Aorta (tissue), 5 donors: ENCODE results near the gene SNX25. TPM values are rescaled to one million over a fixed set of nuclear protein-coding genes. Genes with fewer than 3 reads are reported as not detected.
A peak's percentile ranks its signal among the peaks of the same experiment; 100 is the strongest.

Experiments used
- ATAC-seq: fragments of 200-7000 bp; cut with Tn5 transposase; one replicate; pipeline ENCODE4 v1.9.1; 2022; ENCODE audit warnings: moderate library complexity; ENCODE audit not compliant: low FRiP score
- DNase-seq, 2 donors: peaks; one replicate each; pipeline ENCODE4 v3.0.0-alpha.2; 2020
- H3K27ac ChIP-seq, 2 donors: one replicate each; pipeline ENCODE4 v1.5.1; 2013; ENCODE audit warnings: low read length in 2 of 2, mild to moderate bottlenecking in 2 of 2, moderate library complexity in 2 of 2, control low read depth in 1 of 2, inconsistent platforms in 1 of 2, low read depth in 1 of 2
- H3K27me3 ChIP-seq, 2 donors: one replicate each; pipeline ENCODE4 v1.6.1; 2013; ENCODE audit warnings: control low read depth in 1 of 2, low read length in 1 of 2, mild to moderate bottlenecking in 1 of 2, moderate library complexity in 1 of 2; ENCODE audit not compliant: insufficient read depth in 2 of 2, control insufficient read depth in 1 of 2
- H3K36me3 ChIP-seq, 2 donors: one replicate each; pipeline ENCODE4 v1.6.1; 2013; ENCODE audit warnings: control low read depth in 1 of 2, low read length in 1 of 2, mild to moderate bottlenecking in 1 of 2; ENCODE audit not compliant: insufficient read depth in 2 of 2, control insufficient read depth in 1 of 2
- H3K4me1 ChIP-seq, 2 donors: one replicate each; pipeline ENCODE4 v1.6.1; 2013; ENCODE audit warnings: low read length in 2 of 2, control low read depth in 1 of 2, mild to moderate bottlenecking in 1 of 2, moderate library complexity in 1 of 2; ENCODE audit not compliant: insufficient read depth in 2 of 2, control insufficient read depth in 1 of 2
- H3K4me3 ChIP-seq, 2 donors: one replicate each; pipeline ENCODE4 v1.5.1; 2013; ENCODE audit warnings: low read length in 2 of 2, control low read depth in 1 of 2, mild to moderate bottlenecking in 1 of 2
- H3K9me3 ChIP-seq: one replicate; pipeline ENCODE4 v1.6.1; 2013; ENCODE audit warnings: mild to moderate bottlenecking, low read length; ENCODE audit not compliant: control insufficient read depth
- WGBS, 2 donors: extraction: QIAGEN DNeasy Blood & Tissue Kit; methylation state at CpG; one replicate each; pipeline ENCODE4 v1.1.7; 2013; 5-methylcytosine and 5-hydroxymethylcytosine counted together
- intact Hi-C, 2 donors: fragments of 100-400 bp; cut with DNase I; formaldehyde crosslinking; loops; one replicate each; pipeline versions ENCODE4 v1.14.2 to v1.15.0; 2022
- polyA plus RNA-seq, 2 donors: library from polyadenylated mRNA; stranded (reverse); fragments of 200-250 nt; gene quantifications; one replicate each; pipeline ENCODE4 v1.2.3, GENCODE V29; 2013
- total RNA-seq, 2 donors: library from RNA; stranded (reverse); fragmentation: NEBNext Ultra II Directional; extraction: Animal tissue kit (Norgen Biotek cat#: 25700); gene quantifications; one replicate each; pipeline ENCODE4 v1.2.1, GENCODE V29; 2021
- donor health status: healthy with polysubstance abuse.
- donor health status: Bipolar disorder and iron deficiency.
- donor health status: DM: no; HTN: no; CAD: no.
- donor health status: DM: no; HTN: no; CAD: no.
- donor health status: DM: yes; HTN: yes; CAD: no.

Gene SNX25
- total and polyA plus RNA-seq, 4 donors, result 8.6 to 44.7 (median 24.5) TPM

DNA sequence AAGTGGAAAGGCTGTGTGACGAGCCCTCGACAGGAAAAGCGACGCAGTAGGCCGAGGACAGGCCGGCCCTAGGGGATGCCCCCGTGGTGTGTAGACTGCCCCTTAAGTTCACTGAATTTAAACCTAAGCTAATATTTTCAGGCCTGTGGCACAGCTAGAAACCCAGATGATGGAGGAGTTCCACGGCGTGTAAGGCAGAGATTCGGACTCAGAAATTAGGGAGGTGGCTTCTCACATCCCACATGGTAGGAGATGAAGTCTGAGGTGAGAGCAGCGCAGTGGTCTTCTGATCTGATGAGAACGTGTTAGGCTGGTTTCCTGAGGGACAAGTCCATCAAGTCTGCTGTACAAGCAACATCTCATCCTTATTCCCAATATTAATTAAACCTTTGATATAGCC is 178.6 kb downstream of the SNX25 start:
- intact Hi-C loops, result no loop called here
- H3K27ac ChIP-seq, result no peak overlapping the region
- DNase-seq (no peak), ATAC-seq (peak; percentile 20)
- no peaks in the 10 kb centered on the region for H3K9me3 ChIP-seq
- no peak overlapping the region for H3K4me3 ChIP-seq
- no peaks in the 10 kb centered on the region for H3K27me3 ChIP-seq
- H3K36me3 ChIP-seq, result no peaks in the 10 kb centered on the region
- H3K4me1 ChIP-seq, result peaks cover 0 to 3% of the 10 kb centered on the region in 2 donors
- WGBS, 2 donors, result 93 to 94% methylated on average over 12 of the region's 12 CpGs

DNA sequence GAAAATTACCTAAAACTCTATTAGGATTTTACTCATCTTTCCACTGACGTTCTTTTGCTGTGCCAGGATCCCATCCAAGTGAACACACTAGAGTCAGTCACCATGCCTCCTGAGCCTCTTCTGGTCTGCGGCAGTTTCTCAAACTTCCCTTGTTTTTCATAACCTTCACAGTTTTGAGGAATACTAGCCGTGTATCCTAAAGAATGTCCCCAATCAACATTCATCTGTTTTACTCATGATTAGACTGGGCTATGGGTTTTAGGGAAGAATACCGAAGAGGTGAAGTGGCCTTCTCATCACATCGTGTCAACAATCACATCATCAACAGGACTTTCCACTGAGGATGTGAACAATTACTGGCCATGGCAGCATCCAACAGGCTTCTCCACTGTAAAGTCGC is 181.5 kb downstream of the SNX25 start:
- intact Hi-C loops, result loop anchor here in 1 of 2 donors (10.0 kb wide), 1 partner anchor 186 kb away; the partner anchor contains the start of genes CFAP97 and SNX25

DNA sequence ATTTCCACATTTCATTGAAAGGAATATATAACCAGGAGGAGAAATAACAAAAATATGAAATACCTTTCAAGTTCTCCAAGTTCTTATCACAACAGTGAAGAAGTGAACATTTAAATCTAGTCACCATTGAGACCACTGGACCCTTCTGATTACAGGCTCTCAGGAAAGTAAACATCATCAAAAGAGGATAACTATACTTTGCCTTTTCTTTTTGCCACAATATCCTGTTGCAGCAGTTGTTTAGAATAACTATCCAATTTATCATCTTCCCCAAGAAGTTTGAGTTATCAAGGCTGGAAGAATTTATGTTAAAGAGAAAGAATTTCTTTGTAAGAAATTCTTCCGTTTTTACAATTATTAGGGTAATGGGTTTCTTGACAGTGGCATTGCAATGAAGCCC is 182.8 kb downstream of the SNX25 start:
- H3K27ac ChIP-seq, result no peak overlapping the region
- 82 to 90% methylated on average over 1 of the region's 1 CpG for WGBS, 2 donors
- H3K36me3 ChIP-seq, result no peaks in the 10 kb centered on the region
- no peaks in the 10 kb centered on the region for H3K4me1 ChIP-seq
- DNase-seq (no peak), ATAC-seq (no peak)
- H3K9me3 ChIP-seq, result no peaks in the 10 kb centered on the region
- no peaks in the 10 kb centered on the region for H3K27me3 ChIP-seq
- intact Hi-C loops, result loop anchor here in 1 of 2 donors (10.0 kb wide), 1 partner anchor 187 kb away; the partner anchor contains the start of genes CFAP97 and SNX25
- H3K4me3 ChIP-seq, result no peak overlapping the region

More for the DNA sequence above, 181.5 kb downstream of the SNX25 start:
- Histone ChIP-seq H3K4me1 (no peaks in the 10 kb centered on the region), H3K27ac (no peak overlapping the region), H3K27me3 (no peaks in the 10 kb centered on the region), H3K36me3 (no peaks in the 10 kb centered on the region), H3K9me3 (no peaks in the 10 kb centered on the region), H3K4me3 (no peak overlapping the region)
- ATAC-seq, result no peak
- 92 to 94% methylated on average over 6 of the region's 6 CpGs for WGBS, 2 donors
- DNase-seq, result no peak

DNA sequence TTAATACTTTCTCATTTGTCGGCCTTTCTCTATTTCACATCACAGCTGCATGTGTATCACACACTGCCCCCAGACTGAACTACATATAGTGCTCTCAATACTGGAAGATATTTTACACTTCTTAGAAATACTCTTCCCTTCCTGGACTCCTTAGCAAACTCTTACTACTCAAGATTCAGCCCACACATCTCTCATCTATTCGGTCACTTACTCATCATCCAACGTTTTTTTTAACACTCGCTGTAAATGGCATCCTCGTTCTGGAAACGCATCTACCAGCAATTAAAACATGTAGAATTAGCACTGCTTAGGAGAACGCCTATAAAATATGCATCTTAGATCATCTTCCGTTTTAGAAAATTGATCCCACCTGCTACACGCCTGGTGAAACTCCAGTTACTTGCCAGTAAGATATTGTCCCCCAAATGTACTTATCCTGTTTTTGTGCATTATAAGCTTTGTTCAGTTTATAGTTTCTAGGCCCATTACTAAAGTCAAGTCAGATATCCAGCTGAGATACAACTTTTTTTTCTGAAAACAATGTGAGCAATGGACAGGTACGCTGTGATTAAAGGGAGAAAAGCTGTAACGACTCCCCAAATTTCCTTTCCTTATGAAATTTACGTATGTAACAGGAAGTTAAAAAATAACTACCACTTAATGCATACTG is 185.3 kb downstream of the SNX25 start:
- no peaks in the 10 kb centered on the region for H3K27me3 ChIP-seq
- ATAC-seq (no peak), DNase-seq (no peak)
- H3K27ac ChIP-seq, result no peak overlapping the region
- intact Hi-C loops, result loop anchor here (5.0 to 10.0 kb wide), 3 partner anchors 37 to 208 kb away; partner anchors contain the start of genes CFAP97 (in 1 of the 2) and SNX25 (in 1 of the 2)
- H3K36me3 ChIP-seq, result no peaks in the 10 kb centered on the region
- no peaks in the 10 kb centered on the region for H3K9me3 ChIP-seq
- H3K4me1 ChIP-seq, result no peaks in the 10 kb centered on the region
- 20 to 40% methylated on average over 12 of the region's 12 CpGs for WGBS, 2 donors
- H3K4me3 ChIP-seq, result peak overlapping the region; percentile 71 to 76

DNA sequence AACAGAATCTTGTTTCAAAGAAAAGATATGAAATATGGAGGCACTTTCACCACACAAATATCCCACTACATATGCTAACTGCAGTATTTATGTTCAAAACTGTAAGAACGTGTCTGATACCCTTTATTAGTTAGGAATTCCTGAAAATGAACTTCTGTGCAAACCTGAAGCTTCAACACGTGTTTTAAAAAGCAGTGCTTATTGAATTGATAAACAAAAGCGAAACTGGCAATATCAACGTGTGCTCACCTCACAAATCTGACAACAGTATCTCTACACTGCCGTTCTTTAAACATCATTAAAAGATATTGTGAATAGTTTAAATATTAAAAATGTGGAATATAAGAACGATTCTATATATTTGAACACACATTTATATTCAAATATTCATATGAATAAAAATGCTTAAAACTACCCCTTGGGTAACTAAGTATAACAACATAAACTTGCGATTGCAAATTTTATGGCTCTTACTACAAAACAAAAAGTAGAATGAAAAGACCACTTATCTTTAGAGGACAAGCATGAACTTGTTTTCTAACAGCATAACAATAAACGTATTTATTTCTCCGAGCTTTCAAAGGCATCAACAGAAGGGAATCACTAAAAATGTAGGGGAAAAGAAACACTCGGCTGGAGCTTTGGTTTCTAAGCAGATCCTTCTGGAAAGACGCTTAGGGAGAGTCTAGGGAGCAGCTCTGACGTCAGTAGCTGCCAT is 186.0 kb downstream of the SNX25 start, which contains the start of gene LRP2BP:
Gene LRP2BP (minus strand): TSS at position 687 of the 718 bp plus-strand sequence. CDS start 17,738 bp downstream, outside the sequence.
- H3K4me3 ChIP-seq, result peak within 1 kb of the TSS; percentile 71 to 76
- no peaks in the 10 kb centered on the region for H3K9me3 ChIP-seq
- DNase-seq (no peak), ATAC-seq (no peak)
- H3K27me3 ChIP-seq, result no peaks in the 10 kb centered on the region
- no peaks in the 10 kb centered on the region for H3K36me3 ChIP-seq
- 2 to 5% methylated on average over 12 of the region's 12 CpGs for WGBS, 2 donors
- H3K4me1 ChIP-seq, result no peaks in the 10 kb centered on the region
- intact Hi-C loops, result loop anchor here (5.0 to 10.0 kb wide), 3 partner anchors 38 to 207 kb away; partner anchors contain the start of genes CFAP97 (in 1 of the 2) and SNX25 (in 1 of the 2)
- peak within 1 kb of the TSS; percentile 89 to 98 for H3K27ac ChIP-seq

DNA sequence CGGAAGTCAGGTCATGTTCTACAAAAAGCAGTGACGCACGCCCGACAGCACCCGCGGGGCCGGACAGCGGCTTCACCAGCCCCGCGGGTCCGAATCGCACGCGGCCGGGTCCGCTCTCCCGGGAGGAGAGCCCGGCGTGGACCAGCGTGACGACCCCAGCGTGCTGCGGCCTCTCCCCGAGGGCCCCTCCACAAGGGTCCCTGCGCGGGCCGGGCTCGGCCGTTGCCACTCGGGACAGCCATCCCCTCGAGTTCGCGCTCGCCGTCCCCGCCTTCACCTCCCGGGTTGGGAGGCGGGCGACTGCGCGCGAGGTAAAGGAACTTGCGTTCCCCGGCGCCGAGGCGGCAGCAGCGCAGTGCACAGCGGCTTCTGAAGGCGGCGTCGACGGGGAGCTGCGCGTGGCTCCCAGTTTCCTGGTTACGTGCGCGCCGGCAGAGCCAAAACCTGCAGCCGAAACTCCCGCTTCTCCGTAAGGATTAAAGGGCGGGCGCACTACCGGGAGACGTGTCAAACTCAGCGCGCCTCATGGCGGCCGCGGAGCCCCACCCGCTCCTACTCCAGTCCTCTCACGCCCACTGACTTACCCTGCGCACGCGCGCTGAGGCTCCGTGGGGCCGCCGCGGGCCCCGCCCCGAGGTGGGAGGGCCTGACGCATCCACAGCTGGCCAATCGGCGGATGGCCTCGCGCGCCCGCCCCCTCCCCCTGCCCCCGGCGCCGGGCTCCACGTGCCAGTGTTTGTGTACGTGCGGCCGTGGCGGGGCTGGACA is 186.7 kb downstream of the SNX25 start:
- intact Hi-C loops, result loop anchor here (2.0 to 10.0 kb wide), 6 partner anchors 37 to 206 kb away; partner anchors contain the start of genes CFAP97 (in 1 of the 2), PDLIM3 (in 1 of the 2) and SNX25 (in 1 of the 2)
- peak; percentile 98 for DNase-seq
- ATAC-seq, result peak; percentile 98
- 0 to 1% methylated on average over 83 to 98 of the region's 98 CpGs for WGBS, 2 donors
- Histone ChIP-seq H3K4me3 (peak overlapping the region; percentile 71 to 76), H3K27ac (peak overlapping the region; percentile 89 to 98), H3K9me3 (no peaks in the 10 kb centered on the region), H3K4me1 (no peaks in the 10 kb centered on the region), H3K27me3 (no peaks in the 10 kb centered on the region), H3K36me3 (no peaks in the 10 kb centered on the region)

DNA sequence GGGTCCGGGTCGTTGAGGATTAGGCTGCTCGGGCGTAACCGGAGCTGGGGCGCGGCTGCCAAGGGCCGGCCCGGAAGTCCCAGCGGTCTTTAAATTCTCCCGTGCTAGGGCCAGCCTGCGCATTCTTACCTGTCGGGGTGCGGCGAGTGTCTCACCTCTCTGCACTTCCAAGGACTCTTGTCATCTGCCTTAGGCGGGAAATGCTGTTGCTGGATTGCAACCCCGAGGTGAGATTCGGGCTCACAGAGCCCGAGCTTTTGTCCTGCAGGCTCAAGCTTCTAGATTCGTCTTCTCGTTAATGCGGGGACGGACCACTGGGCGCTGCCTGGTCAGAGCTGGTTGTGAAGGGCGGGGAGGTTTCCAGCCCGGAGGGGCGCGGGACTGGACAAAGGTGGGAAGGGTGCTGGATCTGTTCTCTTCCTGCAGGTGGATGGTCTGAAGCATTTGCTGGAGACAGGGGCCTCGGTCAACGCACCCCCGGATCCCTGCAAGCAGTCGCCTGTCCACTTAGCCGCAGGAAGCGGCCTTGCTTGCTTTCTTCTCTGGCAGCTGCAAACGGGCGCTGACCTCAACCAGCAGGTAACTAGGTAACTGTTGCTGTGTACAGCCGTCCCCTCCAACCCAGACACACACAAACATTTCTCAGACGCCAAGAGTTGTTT is 187.5 kb downstream of the SNX25 start, which contains the start of gene ANKRD37:
Gene ANKRD37 (plus strand): TSS at position 118 of the 662 bp plus-strand sequence. CDS start 83 bp downstream, at position 201.
- Histone ChIP-seq H3K9me3 (no peaks in the 10 kb centered on the region), H3K4me3 (peak within 1 kb of the TSS; percentile 71 to 76), H3K4me1 (no peaks in the 10 kb centered on the region), H3K27me3 (no peaks in the 10 kb centered on the region), H3K36me3 (peaks cover 0 to 1% of the 10 kb centered on the region in 2 donors), H3K27ac (peak within 1 kb of the TSS; percentile 89 to 98)
- peak; percentile 12 for ATAC-seq
- intact Hi-C loops, result loop anchor here (2.0 to 10.0 kb wide), 6 partner anchors 38 to 205 kb away; partner anchors contain the start of genes CFAP97 (in 1 of the 2), PDLIM3 (in 1 of the 2) and SNX25 (in 1 of the 2)
- peak; percentile 66 to 81 for DNase-seq
- WGBS, 2 donors, result 1 to 2% methylated on average over 38 of the region's 38 CpGs
